Measurements from ENCODE around the gene CGRRF1. TPM values are rescaled to one million over a fixed set of nuclear protein-coding genes. Genes with fewer than 3 reads are reported as not detected.

CGRRF1 gene
- polyA plus RNA-seq, 1 of the 3 experiments (the other 2 are of a cell fraction) = 6.4 TPM

- Histone ChIP-seq H3K27ac (ENCODE audit: low read depth in 2 of 2, low read length in 1 of 2) (no peak overlapping the region), H3K36me3 (replicated peaks in 1 of 2; ENCODE audit: control insufficient read depth in 1 of 2, insufficient read depth in 2 of 2, low read length in 1 of 2) (peaks cover 36 to 50% of the 10 kb centered on the region in 2 experiments), H3K4me3 (ENCODE audit: low read depth in 2 of 2, low read length in 1 of 2) (no peak overlapping the region), H3K79me2 (ENCODE audit: insufficient read depth) (no peaks in the 10 kb centered on the region), H3K4me1 (ENCODE audit: control insufficient read depth in 1 of 2, insufficient read depth in 2 of 2, low read depth in 1 of 2, low read length in 1 of 2) (peaks cover 0 to 3% of the 10 kb centered on the region in 2 experiments; a peak in 1 of 4 replicates), H2AFZ (ENCODE audit: low read depth) (no peak overlapping the region), H3K4me2 (no peak overlapping the region), H4K20me1 (ENCODE audit: insufficient read depth) (no peaks in the 10 kb centered on the region), H3K27me3 (ENCODE audit: insufficient read depth) (no peaks in the 10 kb centered on the region), H3K9ac (no peak overlapping the region), H3K9me3 (no peaks in the 10 kb centered on the region), H3F3A (replicated peaks; ENCODE audit: insufficient read depth) (no peaks in the 10 kb centered on the region), H3K9me2 (peaks cover 4% of the 10 kb centered on the region; the same call in 1 of the 2 replicates)
- no peak for DNase-seq
- ChIA-PET POLR2A (no interaction called here), CTCF (interaction anchor here (1.2 to 1.8 kb wide), 3 partner anchors 13 to 28 kb away, joined by 3 to 5 read pairs (median 3); partner anchors contain the start of gene CGRRF1)
- TF ChIP-seq JUND (IDR thresholded peaks at IDR 0.05) = no peak
- no peak for TF ChIP-seq ELF1 (IDR thresholded peaks at IDR 0.05)
- 79% methylated on average over 2 of the region's 2 CpGs for whole genome bisulfite sequencing (ENCODE audit: low lambda C conversion rate)
Measured at GRCh38 chr14:54537651-54538050, 27.9 kb downstream of the CGRRF1 start.

- Histone ChIP-seq H3K4me2 (no peak overlapping the region), H3K27me3 (ENCODE audit: insufficient read depth) (no peaks in the 10 kb centered on the region), H3K9ac (no peak overlapping the region), H3K36me3 (replicated peaks in 1 of 2; ENCODE audit: control insufficient read depth in 1 of 2, insufficient read depth in 2 of 2, low read length in 1 of 2) (peaks cover 36 to 50% of the 10 kb centered on the region in 2 experiments), H3K79me2 (ENCODE audit: insufficient read depth) (no peaks in the 10 kb centered on the region), H4K20me1 (ENCODE audit: insufficient read depth) (no peaks in the 10 kb centered on the region), H3K4me1 (ENCODE audit: control insufficient read depth in 1 of 2, insufficient read depth in 2 of 2, low read depth in 1 of 2, low read length in 1 of 2) (peaks cover 0 to 3% of the 10 kb centered on the region in 2 experiments; a peak in 1 of 4 replicates), H3K27ac (ENCODE audit: low read depth in 2 of 2, low read length in 1 of 2) (no peak overlapping the region), H2AFZ (ENCODE audit: low read depth) (no peak overlapping the region), H3K9me2 (peaks cover 4% of the 10 kb centered on the region; the same call in 1 of the 2 replicates), H3F3A (replicated peaks; ENCODE audit: insufficient read depth) (no peaks in the 10 kb centered on the region), H3K9me3 (no peaks in the 10 kb centered on the region), H3K4me3 (ENCODE audit: low read depth in 2 of 2, low read length in 1 of 2) (no peak overlapping the region)
- CTCF ChIA-PET = interaction anchor here (1.3 to 1.8 kb wide), 2 partner anchors 13 to 26 kb away, joined by 3 to 5 read pairs; no protein-coding TSS in a partner anchor
- DNase-seq = no peak
- no peak for TF ChIP-seq USF2 (IDR thresholded peaks at IDR 0.05; ENCODE audit: borderline replicate concordance, low read depth, low read length)
- TF ChIP-seq YY1 (IDR thresholded peaks at IDR 0.05; ENCODE audit: low read depth) = no peak
- no peak for TF ChIP-seq EZH2phosphoT487 (IDR thresholded peaks at IDR 0.05; ENCODE audit: borderline replicate concordance, low read depth)
- TF ChIP-seq REST (IDR thresholded peaks at IDR 0.05; ENCODE audit: low read depth, low read length) = no peak
- no peak for TF ChIP-seq USF1 (IDR thresholded peaks at IDR 0.05; ENCODE audit: borderline replicate concordance, low read depth)
- TF ChIP-seq FOXJ3 (CRISPR knock-in tag; IDR thresholded peaks at IDR 0.05) = no peak
- no peak for TF ChIP-seq TAF1 (IDR thresholded peaks at IDR 0.05; ENCODE audit: borderline replicate concordance, low read depth, low read length)
- no peak for TF ChIP-seq MAX (IDR thresholded peaks at IDR 0.05; ENCODE audit: low read depth)
- TF ChIP-seq FOXM1 (IDR thresholded peaks at IDR 0.05; ENCODE audit: low read depth) = no peak
- no peak for TF ChIP-seq RFX5 (IDR thresholded peaks at IDR 0.05; ENCODE audit: low read length)
- TF ChIP-seq NFIC (IDR thresholded peaks at IDR 0.05; ENCODE audit: borderline replicate concordance) = no peak
- no peak for TF ChIP-seq GABPA (IDR thresholded peaks at IDR 0.05; ENCODE audit: low read depth)
- TF ChIP-seq FOSL2 (IDR thresholded peaks at IDR 0.05; ENCODE audit: borderline replicate concordance, low read depth) = no peak
- no peak for TF ChIP-seq IRF3 (IDR thresholded peaks at IDR 0.05; ENCODE audit: low read depth, low read length)
- no peak for TF ChIP-seq CTCF (IDR thresholded peaks at IDR 0.05)
- TF ChIP-seq PBX3 (IDR thresholded peaks at IDR 0.05) = no peak
- POLR2A ChIA-PET = no interaction called here
- 92% methylated on average over 3 of the region's 3 CpGs for WGBS (ENCODE audit: low lambda C conversion rate)
Measured at GRCh38 chr14:54538055-54538454, 28.3 kb downstream of the CGRRF1 start.
